Stimulated activated CD4-positive, alpha-beta T cell treated with anti-CD3 and anti-CD28 coated beads, TNF-alpha, amount 100 ng/mL, for 4 hours (primary cell): ENCODE measurements around the gene PLA2G4E.

Source experiments
- DNase-seq, 3 experiments: peaks; one replicate each; pipeline ENCODE4 v3.0.0-alpha.2; 2020; ENCODE audit warnings: low read depth in 3 of 3

The PLA2G4E gene

DNA sequence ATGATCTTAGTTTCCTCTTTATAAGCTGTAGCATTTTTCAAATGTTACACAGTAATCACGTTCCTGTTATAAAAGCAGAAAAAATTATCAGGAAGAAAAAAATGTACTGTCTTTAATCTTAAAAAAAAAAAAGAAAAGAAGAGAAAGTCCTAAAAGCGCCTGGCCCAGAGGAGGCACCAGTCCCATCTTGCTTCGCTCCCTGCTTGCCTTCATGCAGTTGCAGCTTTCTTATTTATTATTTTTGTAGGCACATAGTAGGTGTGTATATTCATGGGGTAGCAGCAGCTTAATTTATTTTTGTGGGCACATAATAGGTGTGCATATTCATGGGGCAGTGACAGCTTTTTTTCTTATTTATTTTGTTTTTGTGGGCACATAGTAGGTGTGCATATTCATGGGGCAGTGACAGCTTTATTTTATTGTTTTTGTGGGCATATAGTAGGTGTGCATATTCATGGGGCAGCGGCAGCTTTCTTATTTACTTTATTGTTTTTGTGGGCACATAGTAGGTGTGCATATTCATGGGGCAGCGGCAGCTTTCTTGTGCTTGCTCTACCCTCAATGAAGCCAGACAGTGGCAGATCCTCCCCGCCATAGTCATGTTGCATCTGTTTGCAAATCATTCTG lies 43.0 kb downstream of the PLA2G4E start:
- DNase-seq = no peak

DNA sequence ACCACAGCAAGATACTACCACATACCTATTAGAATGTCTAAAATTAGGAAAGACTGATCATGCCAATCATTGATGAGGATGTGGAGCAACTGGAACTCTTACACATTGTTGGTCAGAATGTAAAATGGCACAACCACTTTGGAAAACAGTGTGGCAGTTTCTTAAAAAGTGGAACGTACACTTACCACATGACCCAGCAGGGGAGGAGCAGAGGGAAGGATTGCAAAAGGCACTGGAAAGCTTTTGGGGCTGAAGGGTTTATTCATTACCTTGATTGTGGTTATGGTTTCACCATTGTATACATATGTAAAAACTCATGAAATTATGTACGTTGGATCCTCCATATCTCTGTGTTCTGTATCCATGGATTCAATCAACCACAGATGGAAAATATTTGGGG lies 45.2 kb downstream of the PLA2G4E start:
- DNase-seq = no peak

DNA sequence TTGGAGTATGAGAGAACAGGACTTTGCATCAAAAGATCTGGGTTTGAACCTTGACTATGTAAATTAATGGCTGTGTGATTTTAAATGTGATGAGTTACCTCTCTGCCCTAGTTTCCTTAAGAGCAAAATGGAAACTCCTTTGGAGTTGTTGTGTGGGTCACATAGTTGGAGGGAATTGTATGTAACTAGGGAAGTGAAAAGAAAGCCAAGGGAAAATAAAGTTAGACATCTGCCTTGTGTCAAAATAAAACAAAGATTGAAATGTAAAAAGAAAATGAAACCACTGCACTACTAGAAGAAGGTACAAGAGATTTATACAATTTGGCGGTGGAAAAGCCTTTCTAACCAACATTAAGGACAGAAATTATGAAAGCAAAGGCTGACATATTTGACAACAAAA lies 46.8 kb downstream of the PLA2G4E start:
- no peak for DNase-seq

DNA sequence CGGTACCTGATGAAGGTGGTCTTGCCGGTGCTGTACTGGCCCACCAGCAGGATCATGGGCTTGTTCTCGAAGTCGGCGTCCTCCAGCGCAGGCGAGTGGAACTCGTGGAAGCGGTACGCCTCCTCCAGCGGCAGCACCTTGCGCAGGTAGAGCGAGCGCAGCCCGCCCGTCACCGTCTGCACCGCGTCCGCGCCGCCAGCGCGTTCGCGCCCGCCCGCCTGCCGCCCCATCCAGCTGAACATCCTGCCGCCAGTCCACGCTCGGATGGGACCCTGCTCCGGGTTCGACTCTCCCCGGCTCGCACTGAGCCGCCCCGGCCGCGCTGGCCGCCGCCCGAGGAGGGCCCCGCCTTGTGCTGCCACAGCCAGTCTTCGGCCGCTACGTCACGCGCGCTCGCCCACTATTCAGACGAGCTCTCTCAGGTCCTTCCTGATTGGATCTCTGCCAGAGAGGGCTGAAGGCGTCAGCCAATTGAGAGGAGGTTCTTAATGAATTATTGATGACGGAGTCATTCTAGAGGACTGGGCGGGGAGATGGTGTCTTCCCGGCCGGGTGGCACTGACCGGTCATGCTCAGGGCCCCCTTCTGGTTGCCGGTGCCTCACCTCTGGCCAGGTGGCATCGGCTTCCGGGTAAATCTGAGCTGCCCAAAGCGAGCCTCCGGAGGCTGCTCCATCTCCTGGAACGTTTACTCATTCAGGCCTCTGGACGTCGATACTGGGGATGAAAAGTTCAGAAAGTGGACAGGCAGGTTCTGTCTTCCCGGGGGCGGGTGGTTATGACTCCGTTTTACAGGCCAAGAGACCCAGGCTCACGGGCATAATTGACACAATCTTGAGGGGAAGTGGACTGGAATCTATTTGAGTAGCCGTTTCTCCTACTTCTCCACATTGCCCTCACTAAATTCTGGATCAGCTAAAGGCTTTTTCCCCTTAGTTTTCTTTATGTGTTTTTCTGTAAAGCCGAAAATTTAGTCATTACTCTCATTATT lies 48.3 kb downstream of the PLA2G4E start, which contains the start of gene EHD4:
Gene EHD4 (minus strand): TSS at position 305 of the 990 bp plus-strand sequence. CDS start 63 bp downstream, at position 242.
- peak; percentile 78 to 91 (median 90) for DNase-seq

DNA sequence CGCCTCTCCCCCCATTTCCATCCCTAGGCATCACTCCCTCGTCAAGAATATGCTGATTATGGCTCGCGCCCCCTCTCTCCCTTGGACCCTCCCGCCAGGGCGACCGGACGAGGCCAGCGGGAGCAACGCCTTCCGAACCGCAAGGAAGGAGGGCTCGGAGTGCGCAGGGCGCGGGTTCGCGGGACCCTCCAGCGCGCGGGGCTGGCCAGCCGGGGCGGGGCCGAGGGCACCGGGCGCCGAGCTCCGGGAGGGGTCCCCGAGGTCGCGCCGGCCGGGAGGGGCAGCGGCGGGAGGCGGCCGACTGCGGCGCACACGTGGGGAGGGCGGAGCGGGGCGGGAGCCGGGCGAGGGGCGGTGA lies 49.0 kb downstream of the PLA2G4E start:
- peak in 2 of 3 experiments; percentile 9 to 11 for DNase-seq

DNA sequence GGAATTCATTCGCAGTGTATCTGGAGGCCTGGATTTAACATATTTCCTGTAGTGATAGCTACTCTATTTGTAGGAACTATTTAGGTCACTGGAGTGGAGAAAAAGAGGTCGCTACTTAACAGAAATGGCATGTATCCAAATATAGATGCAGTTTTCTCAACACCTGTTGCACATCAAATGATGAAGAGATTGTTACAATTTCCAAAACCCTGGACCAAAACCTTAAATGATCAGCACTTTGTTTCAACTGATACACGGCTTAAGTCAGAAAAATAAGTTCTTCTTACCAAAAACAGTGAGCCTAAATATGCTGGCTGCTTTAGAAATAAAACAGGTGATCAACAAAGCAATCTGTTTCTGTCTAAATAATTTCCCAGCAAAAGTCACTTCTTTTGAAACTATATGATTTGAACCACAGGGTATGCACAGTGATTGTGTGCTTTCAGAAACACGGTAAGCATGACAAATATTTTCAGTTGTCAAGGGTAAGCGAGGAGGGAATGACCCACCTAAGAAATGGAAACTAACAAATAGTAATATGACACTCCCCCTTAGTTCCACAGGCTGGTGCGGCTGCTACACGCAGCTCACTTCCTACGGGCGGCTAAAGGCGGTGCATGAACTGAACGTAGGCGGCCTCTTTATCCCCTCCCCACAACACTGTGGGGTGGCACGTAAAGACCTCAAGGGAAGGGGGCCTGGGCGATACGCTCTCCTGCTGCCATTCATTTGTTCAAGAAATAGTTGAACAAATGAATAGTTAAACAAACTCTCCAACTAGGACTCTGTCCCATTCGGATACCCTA lies 49.5 kb downstream of the PLA2G4E start:
- DNase-seq = peak; percentile 36 to 65 (median 59)

DNA sequence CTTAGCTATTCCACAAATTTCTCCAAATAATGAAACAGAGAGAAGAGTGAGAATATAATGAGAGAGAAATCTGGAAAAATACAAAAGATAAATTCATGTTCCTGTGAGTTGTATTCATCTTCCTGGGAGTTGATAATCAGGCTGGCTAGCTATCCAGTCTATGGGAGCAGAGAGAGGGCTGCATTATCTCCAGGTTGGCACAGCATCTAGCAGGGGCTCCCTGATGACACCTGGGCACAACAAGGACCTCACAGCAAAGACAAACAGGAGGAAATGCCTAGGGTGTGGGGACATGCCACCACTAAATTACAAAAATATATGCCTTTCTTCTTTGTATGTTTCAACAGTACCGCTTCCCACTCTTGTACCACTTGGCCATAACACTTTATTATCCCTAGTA lies 50.4 kb downstream of the PLA2G4E start:
- no peak for DNase-seq

DNA sequence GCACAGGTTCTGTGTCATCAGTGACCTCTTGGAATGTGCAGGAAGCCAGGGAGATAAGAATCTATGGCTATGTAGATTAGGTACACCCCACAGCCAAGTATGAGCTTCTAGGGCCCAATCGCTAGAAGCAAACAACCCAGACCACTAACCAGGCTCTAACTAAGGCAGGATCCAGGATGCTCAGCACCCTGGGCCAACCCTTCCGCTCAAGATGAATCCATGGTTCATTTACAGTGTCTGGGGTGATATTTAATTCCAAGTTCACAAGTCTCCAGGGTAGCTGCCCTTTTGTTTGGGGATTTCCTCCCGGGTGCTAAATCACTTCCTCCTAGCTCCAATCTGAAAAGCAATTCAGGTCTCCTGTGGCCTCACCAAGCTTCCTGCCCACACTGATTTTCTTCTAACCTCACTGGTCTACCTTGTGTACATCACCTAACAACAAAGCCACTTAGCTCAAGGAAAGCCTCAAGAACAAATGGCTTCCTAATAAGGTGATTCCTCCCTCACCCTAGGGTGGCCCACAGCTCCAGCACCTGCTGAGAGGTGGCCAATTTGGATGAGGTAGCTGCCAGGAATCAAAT lies 50.9 kb downstream of the PLA2G4E start:
- no peak for DNase-seq

DNA sequence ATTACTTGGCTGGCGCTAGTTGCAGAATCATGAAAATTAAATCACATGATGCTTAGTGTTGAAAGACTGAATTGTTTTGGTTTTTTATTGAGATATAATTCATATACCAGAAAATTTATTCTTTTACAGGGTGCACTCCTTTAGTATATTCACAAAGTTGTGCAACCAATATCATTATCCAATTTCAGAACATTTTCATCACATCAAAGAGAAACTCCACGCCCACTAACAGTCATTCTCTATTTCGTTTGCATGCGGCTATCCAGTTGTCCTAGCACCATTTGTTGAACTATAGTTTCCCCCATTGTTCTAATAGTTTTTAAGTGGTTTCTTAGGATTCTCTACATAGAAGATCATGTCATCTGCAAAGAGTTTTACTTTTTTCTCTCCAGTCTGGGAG lies 52.1 kb downstream of the PLA2G4E start:
- DNase-seq = no peak

DNA sequence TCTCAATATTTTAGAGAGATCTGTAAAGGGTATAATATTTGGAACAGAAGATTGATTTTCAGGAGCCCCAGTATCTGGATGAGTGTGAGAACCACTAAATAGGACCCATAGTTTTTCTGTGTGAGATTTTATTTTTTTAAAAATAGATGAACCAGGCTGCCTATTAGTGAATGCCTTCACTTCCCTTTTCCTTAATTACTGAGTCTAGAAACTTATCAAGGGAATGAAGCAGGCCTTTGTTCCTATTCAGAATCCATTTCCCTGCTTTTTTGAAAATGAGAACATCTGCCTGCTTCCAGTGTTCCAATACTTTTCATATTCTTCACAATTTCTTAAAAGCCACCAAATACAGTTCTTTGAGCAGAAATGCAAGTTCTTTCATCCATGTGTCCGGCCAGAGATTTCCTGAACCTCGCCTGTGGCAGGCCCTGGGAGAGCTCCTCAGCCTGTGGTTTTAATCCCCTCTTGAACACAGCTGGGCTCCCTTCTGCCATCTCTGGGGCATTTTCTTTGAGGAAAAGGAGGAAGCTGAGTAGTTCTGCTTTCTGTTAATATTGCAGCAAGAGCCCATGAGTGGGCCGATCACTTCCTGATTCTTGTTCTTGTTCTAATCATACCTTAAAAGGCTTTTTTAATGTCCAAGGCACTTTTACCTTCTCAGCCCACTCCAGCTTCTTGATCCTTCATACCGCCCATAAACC lies 53.2 kb downstream of the PLA2G4E start:
- no peak for DNase-seq

DNA sequence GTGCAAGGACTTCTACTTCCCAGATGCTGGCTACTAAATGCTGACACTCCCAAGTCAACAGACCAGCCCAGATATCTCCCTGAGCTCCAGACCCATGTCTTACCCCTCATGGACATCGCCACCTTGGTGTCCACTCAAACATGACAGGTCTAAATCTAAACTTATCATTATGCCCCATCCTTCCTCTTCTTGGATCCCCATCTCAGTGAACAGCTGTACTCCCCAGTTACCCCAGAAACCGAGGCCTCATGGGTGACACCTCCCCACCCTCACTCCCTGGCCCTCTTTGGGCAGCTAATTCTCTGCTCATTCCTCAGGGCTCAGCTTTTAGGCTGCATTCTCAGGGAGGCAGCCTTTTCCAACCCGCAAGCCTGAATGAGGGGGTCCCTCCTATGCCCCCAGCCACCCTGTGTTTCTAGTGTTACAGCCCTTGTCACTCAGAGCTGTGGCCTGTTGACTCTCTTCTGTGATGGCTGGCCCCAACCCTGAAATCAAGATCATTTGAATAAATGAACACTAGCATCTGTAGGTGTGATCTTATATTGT lies 53.8 kb downstream of the PLA2G4E start:
- no peak for DNase-seq

DNA sequence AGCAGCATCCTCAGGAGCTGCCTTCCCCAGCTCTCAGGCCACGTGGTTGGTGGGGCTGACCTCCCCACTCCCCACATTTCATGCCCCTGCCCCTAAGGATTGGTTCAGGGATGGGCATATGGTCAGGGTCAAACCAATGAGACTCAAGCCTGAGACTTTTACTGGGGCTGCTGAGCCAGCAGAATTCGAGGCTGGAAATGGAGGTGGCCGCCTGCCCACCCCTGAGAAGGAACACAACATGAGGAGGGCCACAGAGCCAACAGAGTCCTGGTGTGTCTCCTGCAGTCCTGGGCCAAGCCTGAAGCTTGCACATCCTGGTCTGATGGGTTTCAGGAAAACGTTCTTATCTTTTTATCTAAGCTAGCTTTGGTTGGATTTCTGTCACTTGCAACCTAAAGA lies 54.4 kb downstream of the PLA2G4E start:
- DNase-seq = no peak

DNA sequence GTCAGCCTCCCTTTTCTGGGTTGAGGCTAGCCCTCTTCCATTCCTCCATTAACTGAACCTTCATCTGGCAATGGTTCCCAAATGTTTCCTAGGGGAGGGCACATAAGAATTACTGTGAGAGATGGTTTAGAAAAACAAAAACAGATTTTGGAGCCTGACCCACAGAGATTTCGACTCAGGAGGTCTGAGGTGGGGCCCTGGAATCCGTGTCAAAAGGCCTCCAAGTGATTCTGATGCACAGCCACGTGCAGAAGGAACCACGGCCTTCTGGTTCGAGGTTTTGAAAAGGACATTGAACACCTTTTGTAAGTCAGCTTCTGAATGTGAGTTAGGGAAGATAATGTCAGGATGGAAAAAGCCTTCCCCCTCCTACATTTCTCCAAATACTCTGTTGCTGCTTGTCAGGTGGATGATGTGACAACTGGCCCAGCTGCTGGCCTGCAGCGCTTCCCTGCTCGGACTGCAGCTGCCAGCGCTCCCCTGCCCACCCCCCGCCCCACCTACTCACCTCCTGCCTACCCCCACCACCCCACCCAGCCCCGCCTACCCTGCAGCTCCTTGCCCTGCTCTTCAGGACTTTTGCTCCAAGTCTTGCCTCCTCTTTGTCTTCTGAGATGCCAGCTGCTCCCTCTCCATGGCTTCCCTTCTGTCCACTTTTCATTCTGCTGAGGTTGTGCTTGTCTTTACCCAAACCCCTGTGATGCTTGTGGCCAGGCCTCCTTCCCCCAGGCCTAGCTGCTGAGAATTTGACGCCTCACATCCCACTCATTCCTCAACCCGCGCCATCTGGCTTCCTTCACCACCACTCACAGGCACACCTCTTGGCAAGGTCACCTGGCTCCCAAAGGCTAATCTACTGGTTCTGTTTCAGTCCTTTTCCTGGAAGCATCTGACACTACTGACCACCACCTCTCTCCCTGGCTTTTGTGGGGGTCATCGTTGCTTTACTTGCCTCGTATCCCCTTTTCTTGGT lies 55.1 kb downstream of the PLA2G4E start:
- no peak for DNase-seq

DNA sequence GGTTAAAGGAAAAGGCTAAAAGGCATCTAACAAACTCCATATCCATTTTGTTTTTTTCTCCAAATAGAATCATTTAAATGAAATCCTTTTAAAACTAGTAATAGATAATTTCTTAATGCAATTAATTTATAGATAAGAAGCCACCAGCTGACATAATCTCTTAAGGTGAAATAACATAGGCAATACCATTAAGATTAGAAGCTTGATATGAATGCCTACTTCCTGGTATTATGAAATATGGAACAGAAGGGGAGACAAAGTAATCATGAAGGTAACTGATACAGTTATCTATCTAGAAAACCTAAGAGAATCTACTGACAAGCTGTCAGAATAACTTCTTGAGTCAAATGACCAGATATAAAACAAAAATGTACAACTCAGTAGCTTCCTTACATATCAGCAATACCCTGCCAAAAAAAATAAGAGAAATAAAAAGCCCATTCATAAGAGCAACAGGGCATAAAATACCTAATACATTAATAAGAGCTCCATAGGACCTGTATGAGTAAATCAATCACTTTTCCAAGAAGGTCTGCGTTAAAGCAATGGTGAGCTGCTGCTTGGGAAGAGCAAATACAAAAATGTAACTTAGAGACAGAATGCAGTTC lies 59.1 kb downstream of the PLA2G4E start:
- DNase-seq = no peak

DNA sequence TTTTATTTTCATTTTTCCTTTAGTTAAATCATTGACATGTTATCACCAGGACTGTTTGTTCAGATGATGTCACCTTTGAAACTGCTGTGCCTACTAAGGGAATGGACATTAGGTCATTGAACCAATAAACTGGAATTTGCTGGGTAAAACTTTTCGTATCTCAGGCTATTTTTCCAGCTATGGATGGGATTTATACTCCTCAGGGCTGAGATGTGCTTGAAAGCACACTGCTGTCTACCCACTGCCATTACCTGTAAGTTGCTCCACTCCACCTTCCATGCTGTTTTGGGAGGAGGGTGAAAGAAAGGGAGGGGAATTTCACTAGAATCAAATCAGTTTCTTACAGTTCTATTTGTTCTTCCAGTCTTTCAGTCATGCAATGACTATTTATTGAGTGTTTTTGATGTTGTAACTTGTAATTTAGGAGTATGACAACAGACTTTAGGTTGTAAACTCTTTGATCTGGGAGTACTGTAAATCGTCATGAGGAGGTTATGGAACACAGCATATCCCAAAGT lies 59.8 kb downstream of the PLA2G4E start:
- DNase-seq = no peak

DNA sequence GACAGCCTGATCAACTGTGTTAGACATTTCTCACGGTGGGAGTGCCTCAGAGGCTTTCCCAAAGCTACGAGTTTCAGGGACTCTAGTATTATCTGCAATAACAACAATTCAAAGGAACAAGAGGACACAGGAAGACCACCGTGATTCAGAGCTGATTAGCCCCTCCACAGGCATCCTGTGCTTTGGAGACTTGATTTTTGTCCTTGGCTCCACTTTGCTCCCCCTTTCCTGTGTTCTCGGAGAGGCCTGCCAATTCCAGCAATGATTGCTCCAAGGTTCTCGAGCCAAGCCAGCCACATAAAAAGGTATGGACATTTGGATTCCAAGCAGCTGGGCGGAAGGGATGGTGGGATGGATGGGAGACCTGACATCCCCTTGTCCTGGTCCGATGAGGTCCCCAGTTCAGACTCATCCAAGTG lies 62.8 kb downstream of the PLA2G4E start:
- DNase-seq = no peak

DNA sequence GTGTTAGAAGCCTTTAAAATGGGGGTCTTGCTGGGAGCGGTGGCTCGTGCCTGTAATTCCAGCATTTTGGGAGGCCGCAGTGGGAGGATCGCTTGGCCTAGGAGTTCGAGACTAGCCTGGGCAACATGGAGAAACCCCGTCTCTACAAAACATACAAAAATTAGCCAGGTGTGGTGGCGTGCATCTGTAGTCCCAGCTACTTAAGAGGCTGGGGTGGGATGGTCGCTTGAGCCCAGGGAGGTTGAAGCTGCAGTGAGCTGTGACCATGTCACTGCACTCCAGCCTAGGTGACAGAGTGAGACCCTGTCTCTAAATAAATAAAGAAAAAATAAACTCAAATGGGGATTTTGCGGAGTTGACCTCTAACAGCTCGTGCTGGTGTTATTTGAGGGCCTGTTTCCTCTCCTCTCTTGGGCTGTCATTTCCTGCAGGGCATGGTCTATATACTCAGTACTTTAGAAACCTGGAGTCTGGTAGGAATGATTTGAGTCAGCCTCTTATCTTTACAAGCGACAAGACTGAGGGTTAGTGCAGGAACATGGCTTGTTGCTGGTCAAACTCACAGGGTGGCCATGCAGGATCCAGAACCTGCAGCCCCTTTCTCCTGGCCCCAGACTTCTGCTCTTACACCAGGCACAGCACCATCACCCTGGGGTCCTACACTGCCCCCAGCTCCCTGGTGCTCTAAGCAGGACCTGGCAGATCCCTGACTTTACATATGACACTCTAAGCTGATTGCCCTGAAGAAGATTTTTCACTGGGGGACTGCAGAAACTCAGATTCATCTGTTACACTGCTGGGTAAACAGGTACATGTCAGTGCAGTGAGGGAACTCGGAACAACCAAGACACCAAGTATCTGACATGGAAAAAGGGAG lies 63.6 kb downstream of the PLA2G4E start:
- DNase-seq = no peak
